Mucosa of descending colon (tissue), 3 donors: Measurements from ENCODE around the gene MYO3B. TPM values are rescaled to one million over a fixed set of nuclear protein-coding genes. Genes with fewer than 3 reads are reported as not detected.

Source experiments
- ATAC-seq: fragments of 200-7000 bp; cut with Tn5 transposase; one replicate; pipeline ENCODE4 v1.9.1; 2020; ENCODE audit warnings: mild to moderate bottlenecking, moderate library complexity
- DNase-seq, 3 donors: peaks; one replicate each; pipeline ENCODE4 v3.0.0-alpha.2; 2020
- H3K36me3 ChIP-seq: fragments of 200-600 bp; one replicate; pipeline ENCODE4 v1.8.0; 2021; ENCODE audit warnings: low read depth, mild to moderate bottlenecking
- H3K4me1 ChIP-seq: fragments of 200-600 bp; one replicate; pipeline ENCODE4 v1.8.0; 2021; ENCODE audit warnings: low read depth, mild to moderate bottlenecking
- H3K4me3 ChIP-seq: fragments of 200-600 bp; one replicate; pipeline ENCODE4 v1.8.0; 2021; ENCODE audit warnings: mild to moderate bottlenecking
- H3K9me3 ChIP-seq: fragments of 200-600 bp; one replicate; pipeline ENCODE4 v1.8.0; 2021; ENCODE audit warnings: mild to moderate bottlenecking
- intact Hi-C, 2 donors: fragments of 100-400 bp; cut with DNase I in 1 of 2; cut with micrococcal nuclease in 1 of 2; formaldehyde crosslinking; loops; one replicate each; pipeline versions ENCODE4 v1.11.0 to v1.11.1; 2022; cut with DNase I, micrococcal nuclease
- long read RNA-seq, 2 donors: library from polyadenylated mRNA; unstranded; transcript quantifications; one replicate each; pipeline ENCODE4 v2.0.0, GENCODE V29; 2019 to 2021
- total RNA-seq, 3 donors: library from RNA; stranded (reverse); fragmentation: NEBNext Ultra II Directional in 2 of 3; extraction: Animal tissue kit (Norgen Biotek cat#: 25700) in 2 of 3; gene quantifications; one replicate each; pipeline versions ENCODE4 v1.2.1 to v1.2.4, GENCODE V29; 2021 to 2023
- TF ChIP-seq, protein P1 (sequence below): fragments of 200-600 bp; IDR thresholded peaks from one replicate; pipeline ENCODE4 v1.8.0; 2022; ENCODE audit warnings: antibody characterized with exemption, mild to moderate bottlenecking
- donor health status: DM: no; HTN: no; CAD: no; lungs with moderate emphysema.
- donor health status: DM: no; HTN: no; CAD: no.
- donor health status: DM: no; HTN: yes; CAD: no.

Gene MYO3B, protein sequence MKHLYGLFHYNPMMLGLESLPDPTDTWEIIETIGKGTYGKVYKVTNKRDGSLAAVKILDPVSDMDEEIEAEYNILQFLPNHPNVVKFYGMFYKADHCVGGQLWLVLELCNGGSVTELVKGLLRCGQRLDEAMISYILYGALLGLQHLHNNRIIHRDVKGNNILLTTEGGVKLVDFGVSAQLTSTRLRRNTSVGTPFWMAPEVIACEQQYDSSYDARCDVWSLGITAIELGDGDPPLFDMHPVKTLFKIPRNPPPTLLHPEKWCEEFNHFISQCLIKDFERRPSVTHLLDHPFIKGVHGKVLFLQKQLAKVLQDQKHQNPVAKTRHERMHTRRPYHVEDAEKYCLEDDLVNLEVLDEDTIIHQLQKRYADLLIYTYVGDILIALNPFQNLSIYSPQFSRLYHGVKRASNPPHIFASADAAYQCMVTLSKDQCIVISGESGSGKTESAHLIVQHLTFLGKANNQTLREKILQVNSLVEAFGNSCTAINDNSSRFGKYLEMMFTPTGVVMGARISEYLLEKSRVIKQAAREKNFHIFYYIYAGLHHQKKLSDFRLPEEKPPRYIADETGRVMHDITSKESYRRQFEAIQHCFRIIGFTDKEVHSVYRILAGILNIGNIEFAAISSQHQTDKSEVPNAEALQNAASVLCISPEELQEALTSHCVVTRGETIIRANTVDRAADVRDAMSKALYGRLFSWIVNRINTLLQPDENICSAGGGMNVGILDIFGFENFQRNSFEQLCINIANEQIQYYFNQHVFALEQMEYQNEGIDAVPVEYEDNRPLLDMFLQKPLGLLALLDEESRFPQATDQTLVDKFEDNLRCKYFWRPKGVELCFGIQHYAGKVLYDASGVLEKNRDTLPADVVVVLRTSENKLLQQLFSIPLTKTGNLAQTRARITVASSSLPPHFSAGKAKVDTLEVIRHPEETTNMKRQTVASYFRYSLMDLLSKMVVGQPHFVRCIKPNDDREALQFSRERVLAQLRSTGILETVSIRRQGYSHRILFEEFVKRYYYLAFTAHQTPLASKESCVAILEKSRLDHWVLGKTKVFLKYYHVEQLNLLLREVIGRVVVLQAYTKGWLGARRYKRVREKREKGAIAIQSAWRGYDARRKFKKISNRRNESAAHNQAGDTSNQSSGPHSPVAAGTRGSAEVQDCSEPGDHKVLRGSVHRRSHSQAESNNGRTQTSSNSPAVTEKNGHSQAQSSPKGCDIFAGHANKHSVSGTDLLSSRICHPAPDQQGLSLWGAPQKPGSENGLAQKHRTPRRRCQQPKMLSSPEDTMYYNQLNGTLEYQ (N-terminal part only)
- under 1 TPM; 0.06 to 0.39 (median 0.09) TPM for total RNA-seq
- long read RNA-seq, donor 1 = 0 reads
- long read RNA-seq, donor 2, partial matches to known transcripts = 0 of 1 reads
- long read RNA-seq, donor 2, other reads (novel, unspliced or antisense) = 1 of 1 reads

DNA sequence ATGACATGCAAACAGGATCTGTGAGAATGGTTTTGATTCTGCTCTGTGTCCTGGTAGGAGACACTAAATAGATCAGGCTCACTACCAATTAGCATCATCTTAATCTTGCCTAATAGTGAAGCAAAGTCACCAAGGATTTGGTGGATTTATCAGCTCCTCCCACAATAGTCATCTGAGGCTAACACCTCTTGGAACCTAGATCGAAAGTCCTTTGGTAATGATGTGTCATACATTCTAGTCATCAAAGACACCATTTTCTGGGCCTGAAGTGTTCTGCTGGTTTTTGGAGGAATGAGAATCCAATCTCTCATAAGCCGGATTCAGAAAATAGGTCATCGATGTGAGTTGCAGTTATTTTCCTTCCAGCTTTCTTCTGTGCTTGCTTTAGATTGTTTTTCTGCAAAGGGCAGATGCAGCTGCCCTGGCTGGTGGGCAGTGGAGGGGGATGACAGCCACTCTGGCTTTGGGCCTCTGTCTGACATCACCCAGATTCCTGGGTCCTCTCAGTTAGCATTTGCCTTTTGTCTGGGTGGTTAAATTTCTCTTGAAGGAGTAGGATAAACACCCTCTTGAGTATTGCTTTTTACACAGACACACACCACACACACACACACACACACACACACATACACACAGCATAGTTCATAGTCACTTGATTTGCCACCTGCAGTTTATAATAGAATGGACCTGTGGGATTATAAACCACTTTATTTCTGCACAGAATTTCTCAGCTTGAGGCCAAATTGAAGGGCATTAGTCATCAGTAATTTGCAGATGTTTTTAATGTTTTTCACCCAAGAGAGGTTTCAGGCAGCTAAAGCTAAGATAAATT lies at the start of gene MYO3B:
MYO3B (plus strand) TSS at position 198 of the 832 bp plus-strand sequence; CDS start at position 339, 141 bp downstream.
- Histone ChIP-seq H3K9me3 (no peaks in the 10 kb centered on the region), H3K36me3 (no peaks in the 10 kb centered on the region), H3K4me1 (no peaks in the 10 kb centered on the region), H3K4me3 (no peak within 1 kb of the TSS)
- no peak for ATAC-seq
- TF ChIP-seq, protein P1, sequence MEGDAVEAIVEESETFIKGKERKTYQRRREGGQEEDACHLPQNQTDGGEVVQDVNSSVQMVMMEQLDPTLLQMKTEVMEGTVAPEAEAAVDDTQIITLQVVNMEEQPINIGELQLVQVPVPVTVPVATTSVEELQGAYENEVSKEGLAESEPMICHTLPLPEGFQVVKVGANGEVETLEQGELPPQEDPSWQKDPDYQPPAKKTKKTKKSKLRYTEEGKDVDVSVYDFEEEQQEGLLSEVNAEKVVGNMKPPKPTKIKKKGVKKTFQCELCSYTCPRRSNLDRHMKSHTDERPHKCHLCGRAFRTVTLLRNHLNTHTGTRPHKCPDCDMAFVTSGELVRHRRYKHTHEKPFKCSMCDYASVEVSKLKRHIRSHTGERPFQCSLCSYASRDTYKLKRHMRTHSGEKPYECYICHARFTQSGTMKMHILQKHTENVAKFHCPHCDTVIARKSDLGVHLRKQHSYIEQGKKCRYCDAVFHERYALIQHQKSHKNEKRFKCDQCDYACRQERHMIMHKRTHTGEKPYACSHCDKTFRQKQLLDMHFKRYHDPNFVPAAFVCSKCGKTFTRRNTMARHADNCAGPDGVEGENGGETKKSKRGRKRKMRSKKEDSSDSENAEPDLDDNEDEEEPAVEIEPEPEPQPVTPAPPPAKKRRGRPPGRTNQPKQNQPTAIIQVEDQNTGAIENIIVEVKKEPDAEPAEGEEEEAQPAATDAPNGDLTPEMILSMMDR = no peak
- no peak for DNase-seq
- intact Hi-C loops = no loop called here

DNA sequence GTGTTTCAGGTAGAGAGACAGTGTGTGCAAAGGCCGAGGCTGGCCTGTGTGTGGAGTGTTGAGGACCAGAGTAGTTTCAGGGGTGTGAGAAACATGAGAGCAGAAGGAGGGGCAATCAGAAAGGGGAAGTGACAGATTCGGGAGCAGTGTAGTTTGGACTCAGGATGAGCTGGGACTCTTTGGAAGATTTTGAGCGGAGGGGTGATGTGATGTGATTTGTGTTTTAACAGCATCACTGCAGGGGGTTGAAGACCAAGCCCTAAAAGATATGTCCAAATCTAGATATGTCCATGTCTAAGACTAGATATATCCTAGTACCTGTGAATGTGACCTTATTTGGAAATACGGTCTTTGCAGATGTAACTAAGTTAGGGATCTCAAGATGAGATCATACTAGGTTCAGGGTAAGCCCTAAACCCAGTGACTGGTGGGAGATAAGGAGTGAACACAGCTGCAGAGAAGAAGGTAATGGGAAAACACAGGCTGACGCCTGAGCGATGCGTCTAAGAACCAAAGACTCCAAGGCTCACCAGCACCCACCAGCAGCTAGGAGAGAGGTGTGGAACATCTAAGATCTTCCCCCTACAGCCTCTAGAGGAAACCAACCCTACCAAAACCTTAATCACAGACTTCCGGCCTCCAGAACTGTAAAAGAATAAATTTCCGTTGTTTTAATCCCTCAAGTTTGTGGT lies 38.5 kb upstream of the MYO3B start:
- Histone ChIP-seq H3K9me3 (no peaks in the 10 kb centered on the region), H3K4me3 (no peak overlapping the region), H3K36me3 (no peaks in the 10 kb centered on the region), H3K4me1 (no peaks in the 10 kb centered on the region)
- DNase-seq (no peak), ATAC-seq (no peak)
- intact Hi-C loops = no loop called here
- TF ChIP-seq, protein P1 = no peak

DNA sequence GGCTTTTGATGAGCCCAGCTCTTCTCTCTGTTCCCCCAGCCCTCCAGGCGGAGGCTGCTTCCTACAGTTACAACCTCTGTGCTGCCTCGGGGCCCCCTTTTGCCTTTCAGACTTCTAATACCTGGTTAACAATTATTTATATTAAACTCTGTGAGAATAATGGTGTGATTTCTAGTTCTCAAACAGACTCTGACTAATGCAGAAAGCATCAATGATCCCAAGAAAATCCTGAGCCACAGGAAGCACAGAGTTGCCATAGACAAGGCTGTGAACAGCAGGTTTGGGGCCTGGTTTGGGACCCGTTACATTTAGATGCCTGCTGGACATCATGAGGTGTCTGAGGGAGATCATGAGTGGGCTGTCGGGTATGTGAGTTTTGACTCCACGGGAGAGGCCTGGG lies 37.4 kb upstream of the MYO3B start:
- no peak for ATAC-seq
- no peak for DNase-seq
- TF ChIP-seq, protein P1 = no peak
- H3K4me1 ChIP-seq = no peaks in the 10 kb centered on the region
- no peak overlapping the region for H3K4me3 ChIP-seq
- H3K9me3 ChIP-seq = no peaks in the 10 kb centered on the region
- intact Hi-C loops = no loop called here
- H3K36me3 ChIP-seq = no peaks in the 10 kb centered on the region

DNA sequence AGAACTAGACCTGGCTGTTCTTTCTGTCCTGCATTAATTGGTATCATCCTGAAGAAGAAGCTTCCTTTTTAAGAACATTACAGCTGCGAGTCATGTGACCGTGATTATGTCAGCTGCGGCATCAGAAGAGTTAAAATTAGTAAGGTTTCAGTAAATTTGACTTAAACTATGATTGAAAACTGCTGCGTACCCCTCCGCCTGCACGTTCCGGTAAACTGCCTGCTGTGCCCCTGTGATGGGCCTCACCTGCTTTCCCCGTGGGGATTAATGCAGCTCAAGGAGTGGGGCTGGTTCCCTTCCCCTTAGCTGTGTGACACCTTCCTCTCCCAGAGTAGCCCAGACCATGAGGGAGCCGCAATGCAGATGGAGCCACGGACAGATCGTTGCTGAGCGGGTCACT lies 36.1 kb upstream of the MYO3B start:
- H3K4me1 ChIP-seq = no peaks in the 10 kb centered on the region
- ATAC-seq (no peak), DNase-seq (no peak)
- H3K9me3 ChIP-seq = no peaks in the 10 kb centered on the region
- no peaks in the 10 kb centered on the region for H3K36me3 ChIP-seq
- H3K4me3 ChIP-seq = no peak overlapping the region
- intact Hi-C loops = no loop called here
- TF ChIP-seq, protein P1 = no peak
